G401 (cell line): ENCODE measurements around the gene ZCCHC7. TPM values are rescaled to one million over a fixed set of nuclear protein-coding genes. Genes with fewer than 3 reads are reported as not detected.

Experiments used
- DNase-seq: peaks from one replicate; pipeline ENCODE4 v3.0.0-alpha.2; 2015; ENCODE audit warnings: low spot score
- in situ Hi-C: cut with HindIII; loops from 2 replicates; pipeline ENCODE4 v1.10.0; 2016; ENCODE audit warnings: low sequenced_read_pairs, mixed read lengths
- total RNA-seq: library from RNA; depleted of rRNA; stranded (reverse); fragments of >200 nt; shearing (Covaris generic); gene quantifications from 2 replicates; pipeline ENCODE4 v1.2.3, GENCODE V29; 2014

ZCCHC7 gene
- total RNA-seq, 1 experiment from 2014 or later = 20.5 TPM

DNA sequence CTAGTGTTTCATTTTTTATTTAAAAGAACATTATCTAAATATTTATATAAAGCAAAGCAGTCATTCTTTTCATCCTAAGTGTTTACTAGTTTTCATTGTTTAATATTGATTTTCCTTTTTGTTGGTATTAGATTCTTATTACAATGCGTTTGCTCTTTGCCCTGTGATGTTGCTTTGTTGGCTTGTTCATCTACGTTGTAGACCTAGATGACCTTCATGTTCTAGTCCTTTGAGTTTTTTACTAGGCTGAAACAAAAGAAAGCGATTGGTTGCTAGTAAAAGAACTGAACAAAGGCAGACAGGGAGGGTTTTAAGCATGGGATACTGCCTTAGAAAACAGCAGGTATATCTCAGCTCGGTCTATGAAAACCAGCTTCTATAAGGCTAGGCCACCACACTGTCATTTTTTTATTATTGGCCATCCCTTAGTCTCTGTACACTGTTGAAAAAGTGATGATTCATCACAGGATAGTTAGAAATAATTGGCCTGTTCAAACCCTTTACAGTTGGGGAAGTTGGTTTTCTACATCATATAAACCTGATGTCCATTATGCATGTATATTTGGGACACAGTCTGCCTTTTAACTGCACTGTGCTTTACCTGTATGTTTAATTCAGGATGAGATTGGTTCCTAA is 119.0 kb downstream of the ZCCHC7 start:
- no peak for DNase-seq
- in situ Hi-C loops = no loop called here

DNA sequence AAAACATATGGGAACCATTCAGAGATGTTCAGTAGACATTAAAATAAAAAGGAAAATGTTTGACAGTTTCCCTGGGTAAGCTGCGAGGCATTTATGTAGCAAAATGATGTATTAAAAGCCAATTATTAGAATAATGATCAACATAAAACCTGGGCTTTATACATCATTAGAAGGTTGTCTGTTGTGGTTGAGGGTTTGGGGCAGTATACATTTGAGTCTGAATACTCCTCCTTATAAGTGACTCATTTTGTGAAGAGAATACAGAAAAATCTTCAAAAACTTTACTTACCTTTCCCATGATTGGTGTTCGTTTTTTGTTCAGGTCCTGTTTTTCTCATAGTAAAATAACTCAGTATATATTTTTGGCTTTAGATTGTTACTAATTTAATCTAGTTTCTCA is 119.5 kb downstream of the ZCCHC7 start:
- in situ Hi-C loops = no loop called here
- no peak for DNase-seq

DNA sequence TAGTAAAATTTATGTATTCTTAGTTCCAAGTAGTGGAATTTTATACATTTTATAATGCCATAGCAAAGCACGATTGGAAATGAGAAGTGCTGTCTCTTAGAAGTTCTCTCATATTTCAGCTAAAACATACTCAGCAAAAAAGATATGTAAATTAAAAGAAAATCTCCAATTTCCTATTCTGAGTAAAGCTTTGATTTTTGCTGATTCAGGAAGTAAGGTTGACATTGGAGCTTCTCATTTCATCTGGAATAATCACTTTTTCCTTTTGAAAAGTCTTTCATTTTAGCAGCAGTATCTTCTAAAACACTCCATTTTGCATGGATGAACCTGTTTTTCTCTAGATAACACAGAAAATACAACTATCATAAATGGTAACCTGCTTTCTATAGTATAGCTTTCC is 121.0 kb downstream of the ZCCHC7 start:
- in situ Hi-C loops = no loop called here
- DNase-seq = no peak

DNA sequence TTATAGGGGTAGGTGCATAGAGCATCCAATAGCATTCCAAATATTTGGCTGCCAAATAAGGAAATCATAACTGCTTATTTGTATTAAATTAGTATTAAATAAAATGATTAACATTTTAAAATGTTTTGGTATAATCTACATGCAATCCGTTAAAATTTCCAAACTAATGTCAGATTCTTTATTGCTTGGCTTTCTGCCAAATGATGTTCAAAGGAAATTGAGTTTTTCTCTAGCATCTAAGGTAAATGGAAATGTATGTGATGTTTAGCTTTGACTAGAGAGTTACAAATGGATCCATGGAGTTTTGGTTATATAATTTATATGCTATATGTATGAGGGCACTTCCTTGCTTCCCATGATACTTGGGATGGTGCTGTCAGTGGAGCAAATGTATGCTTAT is 121.7 kb downstream of the ZCCHC7 start:
- in situ Hi-C loops = no loop called here
- DNase-seq = no peak

DNA sequence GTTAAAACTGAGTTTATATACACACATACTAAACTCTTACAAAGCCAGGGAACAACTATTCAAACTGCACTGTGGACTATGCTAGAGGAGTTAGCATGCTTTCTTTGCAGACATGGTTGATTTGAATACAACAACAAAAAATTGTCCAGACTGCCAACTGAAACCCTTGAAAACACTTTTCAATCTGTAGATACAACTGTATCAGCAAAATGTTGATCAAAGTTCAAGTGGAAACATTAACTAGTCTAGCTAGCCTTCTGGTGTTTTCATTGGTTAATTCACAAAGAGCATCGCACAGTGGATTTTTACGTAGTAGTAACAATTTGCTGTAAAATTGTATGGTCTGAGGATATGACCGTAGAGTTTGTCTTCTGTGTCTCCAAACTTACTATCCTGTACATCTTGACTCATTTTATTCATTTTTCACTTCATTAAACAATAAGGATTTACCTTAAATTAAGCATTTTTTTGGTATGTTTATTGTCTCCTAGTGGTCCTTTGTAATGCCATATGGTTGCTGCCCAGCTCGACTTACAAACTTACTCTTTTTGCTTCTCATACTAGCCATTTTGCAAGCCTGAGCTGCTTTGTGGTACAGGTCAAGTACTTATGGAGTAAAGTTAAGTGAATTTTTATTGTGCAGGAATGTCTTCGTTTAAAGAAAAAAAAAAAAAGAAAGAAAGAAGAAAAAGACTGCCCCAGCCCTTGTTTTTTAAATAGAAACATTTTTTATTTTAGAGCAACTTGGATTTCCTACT is 123.4 kb downstream of the ZCCHC7 start:
- in situ Hi-C loops = no loop called here
- no peak for DNase-seq

DNA sequence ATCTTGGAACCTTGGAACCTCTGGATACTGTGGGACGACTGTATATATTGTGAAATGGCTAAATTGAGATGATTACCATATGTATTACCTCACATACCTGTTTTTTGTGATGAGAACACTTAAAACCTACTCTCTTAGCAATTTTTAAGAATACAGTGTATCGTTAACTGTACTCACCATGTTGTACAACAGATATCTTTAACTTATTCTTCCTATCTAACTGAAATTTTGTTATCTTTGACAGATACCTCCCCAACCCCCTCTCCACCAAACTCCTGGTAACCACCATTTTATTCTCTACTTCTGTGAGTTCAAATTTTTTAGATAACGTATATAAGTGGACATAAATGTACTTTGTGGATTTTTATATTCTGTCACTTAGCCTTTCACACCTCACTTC is 126.5 kb downstream of the ZCCHC7 start:
- in situ Hi-C loops = no loop called here
- DNase-seq = no peak

DNA sequence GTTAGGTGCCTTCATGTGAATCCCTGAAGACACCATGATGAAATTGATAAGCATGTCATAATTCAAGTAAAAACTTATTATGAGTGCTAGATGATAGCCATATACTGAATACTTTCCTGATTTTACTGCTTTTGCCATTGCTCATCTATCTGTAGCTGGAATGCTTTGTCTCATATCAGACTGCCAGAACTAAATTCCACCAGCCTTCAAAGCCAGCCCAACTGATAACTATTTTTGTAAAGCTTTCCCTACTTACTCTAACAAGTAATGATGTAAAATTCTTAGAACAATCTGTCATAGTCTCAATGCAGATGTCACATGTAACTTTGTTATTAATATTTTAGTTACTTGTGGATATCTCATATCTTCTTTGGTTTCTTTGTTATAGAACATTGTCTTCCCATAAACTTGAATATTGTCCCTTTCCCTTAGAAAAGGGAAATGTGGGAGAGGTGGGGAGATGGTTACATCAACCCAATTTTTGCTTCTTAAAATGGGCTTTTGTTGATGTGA is 128.3 kb downstream of the ZCCHC7 start:
- in situ Hi-C loops = no loop called here
- no peak for DNase-seq

DNA sequence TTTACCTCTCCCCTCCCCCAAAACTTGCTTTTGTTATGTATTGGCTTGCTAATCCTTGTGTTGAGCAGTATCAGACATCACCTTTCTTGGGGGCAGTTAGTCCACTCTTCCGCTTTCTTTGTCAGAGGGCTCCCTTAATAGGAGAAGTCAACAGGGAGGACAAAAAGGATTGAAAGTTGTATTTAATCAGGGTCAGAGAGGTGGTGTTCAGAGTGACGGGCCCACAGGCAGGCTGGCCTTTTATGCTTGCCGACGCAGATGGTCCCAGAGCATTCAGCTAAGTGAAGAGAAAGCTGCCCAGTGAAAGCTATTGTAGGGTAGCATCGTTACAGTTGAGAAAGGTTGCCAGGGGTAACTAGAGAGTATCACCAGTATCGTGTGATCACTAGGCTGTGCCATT is 131.1 kb downstream of the ZCCHC7 start:
- DNase-seq = no peak
- in situ Hi-C loops = no loop called here

DNA sequence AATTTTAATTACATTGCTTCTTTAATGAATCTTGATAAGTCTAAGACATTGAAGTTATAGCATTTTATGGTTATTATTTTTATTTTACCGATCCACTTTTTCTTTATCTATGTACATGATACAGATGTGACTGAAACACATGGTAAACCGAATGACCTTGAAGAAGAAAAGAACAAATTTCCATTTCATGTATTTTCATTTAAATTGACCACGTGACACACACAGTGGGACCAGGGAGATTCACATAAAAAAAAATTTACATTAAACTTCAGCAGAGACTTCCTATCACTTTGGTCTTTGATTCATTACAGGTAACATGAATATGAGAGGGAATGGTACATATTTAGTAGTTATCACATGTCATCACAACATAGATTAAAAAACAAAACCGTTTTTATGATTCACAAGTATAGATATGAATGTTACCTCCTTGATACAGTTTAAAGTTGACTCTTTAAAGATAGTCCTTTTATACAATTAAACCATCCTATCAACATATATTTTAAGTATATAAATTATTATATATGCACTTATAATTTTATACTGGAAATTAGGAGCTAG is 133.1 kb downstream of the ZCCHC7 start:
- in situ Hi-C loops = no loop called here
- DNase-seq = no peak

DNA sequence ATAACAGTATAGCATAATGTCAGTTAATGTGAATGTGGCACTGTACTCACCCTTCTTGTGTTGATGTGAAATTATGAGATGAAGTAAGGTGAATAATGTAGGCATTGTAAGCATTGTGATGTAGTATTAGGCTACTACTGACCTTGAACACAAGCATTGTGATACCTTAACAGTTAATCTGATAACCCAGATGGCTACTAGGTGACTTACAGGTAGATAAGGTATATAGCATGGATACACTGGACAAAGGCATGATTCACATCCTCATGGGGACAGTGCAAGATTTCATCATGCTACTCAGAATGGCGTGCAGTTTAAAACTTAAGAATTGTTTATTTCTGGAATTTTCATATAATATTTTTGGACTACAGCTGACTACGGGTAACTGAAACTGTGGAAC is 134.8 kb downstream of the ZCCHC7 start:
- DNase-seq = no peak
- in situ Hi-C loops = no loop called here

DNA sequence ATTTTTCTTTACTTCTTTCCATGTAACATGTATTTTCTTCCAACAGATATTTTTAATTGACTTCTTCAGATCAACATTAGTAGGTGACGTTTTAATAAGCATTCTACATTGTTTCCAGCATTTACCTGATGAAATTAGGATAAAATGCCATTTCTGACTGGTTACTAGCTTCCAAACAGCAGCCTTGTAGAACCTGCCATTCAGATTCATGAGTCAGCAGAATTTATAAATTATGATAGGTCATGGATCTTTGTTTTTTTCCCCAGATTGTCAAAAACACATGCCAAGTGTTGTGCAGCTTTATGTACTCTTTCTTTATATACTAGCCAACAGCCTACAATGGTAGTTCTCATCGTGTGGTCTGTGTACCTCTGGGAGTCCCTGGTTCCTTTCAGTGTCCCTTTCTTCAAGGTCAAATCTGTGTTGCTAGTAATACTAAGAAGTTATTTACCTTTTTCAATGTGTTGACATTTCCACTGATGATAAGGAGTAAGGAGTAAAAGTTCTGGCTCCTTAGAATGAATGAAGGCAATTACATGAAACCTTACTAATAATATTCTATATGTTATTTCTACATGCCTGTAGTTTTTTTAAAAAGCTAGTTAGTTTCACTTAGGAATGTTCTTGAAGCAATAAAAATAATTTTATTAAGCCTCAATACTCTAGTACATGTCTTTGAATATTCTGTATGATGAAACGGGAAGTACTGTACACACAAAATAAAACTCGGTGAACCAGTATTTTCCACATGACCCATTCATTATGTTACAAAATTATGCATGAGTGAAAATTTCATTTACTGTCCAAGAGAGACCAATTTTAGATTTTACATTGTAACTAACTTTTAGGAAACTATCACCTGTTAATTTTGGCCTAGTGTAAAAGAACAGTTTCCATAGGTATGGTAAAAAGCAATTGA is 135.8 kb downstream of the ZCCHC7 start:
- in situ Hi-C loops = no loop called here
- no peak for DNase-seq

DNA sequence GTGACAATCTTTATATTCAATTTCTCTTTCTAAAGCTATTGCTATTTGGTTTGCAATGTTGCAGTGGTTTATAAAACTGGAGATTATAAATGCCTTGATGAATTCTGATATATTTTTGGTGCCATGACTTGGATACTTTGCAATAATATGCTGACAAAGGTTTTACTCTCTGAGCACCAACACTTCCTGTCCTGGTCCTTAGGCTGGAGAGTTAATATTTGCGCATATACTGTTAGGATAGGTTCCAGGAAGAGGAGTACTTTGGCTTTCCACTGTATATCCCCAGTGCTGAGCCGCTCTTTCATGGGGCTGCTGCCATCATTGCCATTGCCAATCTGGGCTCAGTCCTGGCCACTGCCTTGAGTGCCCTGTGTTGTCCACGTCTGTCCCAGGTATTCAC is 139.6 kb downstream of the ZCCHC7 start:
- DNase-seq = no peak
- in situ Hi-C loops = no loop called here

DNA sequence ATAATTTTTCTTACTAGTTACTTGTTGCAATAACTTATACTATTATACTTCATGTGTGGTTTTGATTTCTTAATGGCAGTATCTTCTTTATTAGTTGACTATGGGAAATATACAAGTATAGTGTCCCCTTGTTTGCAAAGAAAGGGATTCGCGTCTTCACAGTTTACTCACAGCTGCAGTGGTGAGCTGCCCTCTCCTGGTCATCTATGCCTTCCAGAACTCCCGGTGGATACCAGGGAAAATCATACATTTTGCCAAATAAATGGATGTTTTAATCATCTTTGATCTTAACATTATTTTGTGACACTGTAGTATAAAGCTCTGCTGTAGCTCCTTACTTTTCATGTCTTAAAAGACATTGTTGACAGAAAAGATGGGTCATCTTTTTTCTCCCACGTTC is 142.0 kb downstream of the ZCCHC7 start:
- DNase-seq = peak; percentile 22
- in situ Hi-C loops = no loop called here

DNA sequence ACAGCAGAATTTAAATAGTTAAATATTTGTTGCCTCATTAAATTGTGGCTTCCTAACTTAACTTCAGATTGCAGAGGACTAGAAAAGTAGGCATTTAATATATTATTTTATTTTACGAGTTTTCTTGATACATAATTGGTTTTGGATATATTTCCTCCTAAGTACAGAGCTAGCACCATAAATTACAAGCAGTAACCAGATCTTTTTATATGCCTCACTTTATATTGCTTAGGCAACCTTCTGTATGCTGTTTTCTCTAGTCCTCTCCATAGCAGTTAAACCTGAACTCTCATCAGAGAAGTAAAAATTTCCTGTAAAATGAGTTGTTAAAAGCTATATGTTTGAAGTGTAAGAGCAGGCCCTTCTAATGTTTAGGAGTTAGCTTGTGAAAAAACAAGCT is 144.2 kb downstream of the ZCCHC7 start:
- in situ Hi-C loops = no loop called here
- DNase-seq = no peak

DNA sequence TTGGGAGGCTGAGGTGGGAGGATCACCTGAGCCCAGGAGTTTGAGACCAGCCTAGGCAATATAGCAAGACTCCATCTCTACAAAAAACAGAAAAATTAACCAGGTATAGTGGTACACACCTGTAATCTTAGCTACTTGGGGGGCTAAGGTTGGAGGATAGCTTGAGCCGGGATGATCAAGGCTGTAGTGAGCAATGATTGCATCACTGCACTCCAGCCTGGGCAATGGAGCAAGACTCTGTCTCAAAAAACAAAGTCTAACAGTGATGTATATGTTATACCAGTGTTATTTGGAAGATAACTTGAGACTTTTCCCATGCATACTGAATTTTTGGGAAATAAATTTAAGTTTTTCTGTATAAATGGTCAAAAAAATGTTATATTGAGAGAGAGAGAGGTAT is 146.3 kb downstream of the ZCCHC7 start:
- in situ Hi-C loops = no loop called here
- DNase-seq = no peak

DNA sequence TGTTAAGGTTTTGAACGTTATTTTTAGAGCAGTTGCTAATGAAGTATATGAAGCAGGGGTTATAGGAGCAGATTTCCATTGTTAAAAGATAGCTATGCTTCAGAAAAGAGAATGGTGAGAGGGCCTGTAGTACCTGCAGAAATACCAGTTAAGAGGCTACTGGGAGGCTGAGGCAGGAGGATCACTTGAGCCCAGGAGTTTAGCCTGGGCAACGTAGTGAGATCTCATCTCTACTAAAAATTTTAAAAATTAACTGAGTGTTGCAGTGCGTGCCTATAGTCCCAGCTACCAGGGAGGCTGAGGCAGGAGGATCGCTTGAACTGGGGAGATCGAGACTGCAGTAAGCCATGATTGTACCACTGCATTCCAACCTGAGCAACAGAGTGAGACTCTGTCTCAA is 148.8 kb downstream of the ZCCHC7 start:
- in situ Hi-C loops = no loop called here
- no peak for DNase-seq

DNA sequence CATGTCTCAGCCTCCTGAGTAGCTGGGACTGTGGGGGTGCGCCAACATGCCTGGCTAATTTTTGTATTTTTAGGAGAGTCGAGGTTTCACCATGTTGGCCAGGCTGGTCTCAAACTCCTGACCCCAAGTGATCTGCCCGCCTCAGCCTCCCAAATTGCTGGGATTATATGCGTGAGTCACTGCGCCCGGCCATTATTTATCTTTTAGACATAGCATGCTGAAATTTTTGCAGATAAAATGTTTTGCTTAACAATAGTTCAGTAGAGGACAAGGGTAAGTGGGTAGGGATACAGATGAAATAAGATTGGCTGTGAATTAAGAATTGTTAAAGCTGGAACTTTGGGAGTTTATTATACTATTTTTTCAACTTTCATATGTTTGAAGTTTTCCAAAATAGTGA is 151.3 kb downstream of the ZCCHC7 start:
- in situ Hi-C loops = no loop called here
- DNase-seq = no peak

DNA sequence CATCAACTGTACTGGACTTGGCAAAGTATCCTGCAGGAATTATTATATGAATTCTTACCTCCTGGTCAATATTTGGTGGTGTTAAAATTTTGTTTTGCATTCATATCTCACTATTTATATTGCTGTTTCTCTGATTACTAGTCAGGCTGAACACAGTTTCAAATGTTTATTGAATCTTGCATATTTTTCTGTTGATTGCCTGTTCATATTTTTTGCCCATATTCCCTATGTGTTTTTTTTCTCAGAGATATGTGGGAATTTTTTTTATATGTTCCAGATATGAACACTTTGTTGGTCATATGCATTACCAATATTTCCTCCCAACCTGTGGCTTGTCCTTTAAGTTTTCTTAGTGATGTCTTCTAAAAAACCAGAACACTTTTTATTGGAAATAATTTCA is 153.2 kb downstream of the ZCCHC7 start:
- DNase-seq = no peak
- in situ Hi-C loops = no loop called here

DNA sequence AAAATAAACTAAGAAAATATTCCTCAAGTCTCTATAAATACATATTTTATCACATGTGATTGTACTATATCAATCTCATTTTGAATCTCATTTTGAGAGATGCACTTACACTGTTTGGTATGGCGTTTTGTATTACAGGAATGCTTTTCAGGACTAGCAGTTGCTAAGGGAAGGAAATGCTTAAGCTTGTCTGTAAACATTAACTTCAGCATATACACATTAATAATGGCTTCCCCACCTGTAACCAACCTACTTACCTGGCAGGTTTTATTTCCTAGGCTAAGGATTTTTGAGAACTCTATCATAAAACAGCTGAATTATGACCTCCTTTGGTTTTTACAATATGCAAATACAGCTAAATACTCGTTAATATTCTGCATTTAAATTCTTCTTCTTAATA is 161.2 kb downstream of the ZCCHC7 start:
- no peak for DNase-seq
- in situ Hi-C loops = no loop called here
